Fibroblast of pulmonary artery (primary cell): Measurements from ENCODE around the gene CHMP4B.

Experiments
- DNase-seq: peaks from one replicate; pipeline ENCODE4 v3.0.0-alpha.2; 2010; ENCODE audit warnings: low read depth
- H3K4me3 ChIP-seq: replicated peaks from 2 replicates; pipeline ENCODE4 v1.5.1; 2011; ENCODE audit warnings: low read depth, mild to moderate bottlenecking, control low read depth, low read length, moderate library complexity
- TF ChIP-seq, protein P1 (sequence below): IDR thresholded peaks from 2 replicates; pipeline ENCODE4 v1.5.1; 2011; ENCODE audit warnings: mild to moderate bottlenecking, control low read depth, low read length, inconsistent platforms; ENCODE audit errors: missing control alignments

Gene CHMP4B

DNA sequence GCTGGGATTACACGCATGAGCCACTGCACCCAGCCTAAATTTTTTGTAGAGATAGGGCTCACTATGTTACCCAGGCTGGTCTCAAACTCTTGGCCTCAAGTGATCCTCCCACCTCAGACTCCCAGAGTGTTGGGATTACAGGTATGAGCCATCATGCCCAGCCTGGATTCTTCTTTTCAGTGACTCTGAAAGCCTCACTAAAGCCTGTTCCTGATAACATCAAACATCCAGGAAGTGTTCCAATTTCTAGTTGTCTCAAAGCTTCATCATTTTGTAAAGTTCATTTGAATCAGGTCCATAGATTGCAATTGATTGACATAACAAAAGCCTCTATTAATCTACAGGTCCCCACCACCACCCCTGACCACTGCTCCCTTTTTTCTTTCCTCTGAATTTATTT lies 29.2 kb upstream of the CHMP4B start:
- no peak for DNase-seq
- TF ChIP-seq, protein P1, sequence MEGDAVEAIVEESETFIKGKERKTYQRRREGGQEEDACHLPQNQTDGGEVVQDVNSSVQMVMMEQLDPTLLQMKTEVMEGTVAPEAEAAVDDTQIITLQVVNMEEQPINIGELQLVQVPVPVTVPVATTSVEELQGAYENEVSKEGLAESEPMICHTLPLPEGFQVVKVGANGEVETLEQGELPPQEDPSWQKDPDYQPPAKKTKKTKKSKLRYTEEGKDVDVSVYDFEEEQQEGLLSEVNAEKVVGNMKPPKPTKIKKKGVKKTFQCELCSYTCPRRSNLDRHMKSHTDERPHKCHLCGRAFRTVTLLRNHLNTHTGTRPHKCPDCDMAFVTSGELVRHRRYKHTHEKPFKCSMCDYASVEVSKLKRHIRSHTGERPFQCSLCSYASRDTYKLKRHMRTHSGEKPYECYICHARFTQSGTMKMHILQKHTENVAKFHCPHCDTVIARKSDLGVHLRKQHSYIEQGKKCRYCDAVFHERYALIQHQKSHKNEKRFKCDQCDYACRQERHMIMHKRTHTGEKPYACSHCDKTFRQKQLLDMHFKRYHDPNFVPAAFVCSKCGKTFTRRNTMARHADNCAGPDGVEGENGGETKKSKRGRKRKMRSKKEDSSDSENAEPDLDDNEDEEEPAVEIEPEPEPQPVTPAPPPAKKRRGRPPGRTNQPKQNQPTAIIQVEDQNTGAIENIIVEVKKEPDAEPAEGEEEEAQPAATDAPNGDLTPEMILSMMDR: no peak
- H3K4me3 ChIP-seq: no peak overlapping the region

GRCh38 chr20:33783256-33783655 lies 27.9 kb upstream of the CHMP4B start:
- TF ChIP-seq, protein P1: no peak
- DNase-seq: no peak
- H3K4me3 ChIP-seq: no peak overlapping the region

- no peak overlapping the region for H3K4me3 ChIP-seq
- TF ChIP-seq, protein P1: no peak
- no peak for DNase-seq
These were observed 27.3 kb upstream of the CHMP4B start for GRCh38 chr20:33783818-33784217.

DNA sequence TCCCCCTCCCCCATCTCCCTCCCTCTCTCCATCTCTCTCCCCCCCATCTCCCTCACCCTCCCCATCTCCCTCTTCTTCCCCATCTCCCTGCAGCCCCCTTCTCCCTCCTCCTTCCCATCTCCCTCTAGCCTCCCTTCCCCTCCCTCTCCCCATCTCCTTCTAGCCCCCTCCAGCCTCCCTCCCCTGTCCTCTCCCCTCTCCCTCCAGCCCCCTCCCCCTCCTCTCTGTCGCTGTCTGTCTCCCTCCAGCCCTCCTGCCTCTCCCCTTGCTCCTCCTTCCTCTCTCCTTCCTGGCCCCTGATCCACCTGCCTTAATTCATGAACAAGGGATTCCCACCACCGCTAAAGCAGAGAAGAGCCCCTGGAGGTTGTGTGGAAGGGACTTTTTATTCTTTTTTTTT lies 26.9 kb upstream of the CHMP4B start:
- H3K4me3 ChIP-seq: no peak overlapping the region
- TF ChIP-seq, protein P1: no peak

DNA sequence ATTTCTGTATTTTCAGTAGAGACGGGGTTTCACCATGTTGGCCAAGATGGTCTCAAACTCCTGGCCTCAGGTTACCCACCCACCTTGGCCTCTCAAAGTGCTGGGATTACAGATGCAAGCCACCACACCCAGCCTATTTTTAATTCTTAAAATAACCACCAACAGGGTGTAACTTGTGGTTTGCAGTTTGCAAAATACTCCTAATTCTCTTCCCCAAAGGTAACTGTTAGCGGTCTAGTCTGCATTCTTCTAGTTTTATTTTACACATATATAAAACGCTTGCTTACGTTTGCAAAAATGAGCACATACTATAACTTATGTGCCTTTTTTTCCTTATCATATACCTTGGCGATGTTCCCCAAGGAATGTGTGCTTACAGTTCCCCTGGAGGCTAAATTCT lies 25.6 kb upstream of the CHMP4B start:
- no peak for DNase-seq
- TF ChIP-seq, protein P1: no peak
- no peak overlapping the region for H3K4me3 ChIP-seq

More for the DNA sequence above, 26.9 kb upstream of the CHMP4B start:
- DNase-seq: no peak

GRCh38 chr20:33787253-33787891 lies 23.8 kb upstream of the CHMP4B start:
- DNase-seq: no peak
- no peak overlapping the region for H3K4me3 ChIP-seq
- TF ChIP-seq, protein P1: no peak
